ENCODE data around the gene RUNX2. TPM values are rescaled to one million over a fixed set of nuclear protein-coding genes. Genes with fewer than 3 reads are reported as not detected.
A peak's percentile ranks its signal among the peaks of the same experiment; 100 is the strongest.
"Not testable (repeated sequence)": the region's sequence is repeated elsewhere in the genome, so short reads cannot be mapped to it uniquely, and the experiment has no call there.

The RUNX2 gene
- total RNA-seq, 2 experiments from 2014 or later, result 33.4 to 34.9 TPM

DNA sequence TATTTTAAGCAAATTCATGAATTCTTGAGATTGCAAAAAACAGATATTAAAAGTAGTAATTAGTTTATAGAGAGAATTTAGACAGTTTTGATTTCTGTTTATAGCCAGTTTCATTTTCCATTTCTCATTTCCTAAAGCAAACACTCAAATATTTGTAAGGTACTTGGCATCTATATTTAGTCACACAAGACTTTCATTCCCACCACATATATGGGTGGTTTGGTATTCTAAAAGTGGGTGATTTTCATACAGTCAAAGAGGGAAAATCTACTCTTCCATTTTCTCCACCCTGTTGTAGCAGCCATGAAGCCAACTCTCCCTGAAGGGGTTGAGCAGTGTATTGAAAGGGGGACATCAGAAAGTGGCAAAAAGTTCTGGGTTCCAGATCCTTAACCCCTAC is 230.7 kb downstream of the RUNX2 start:
- H3K9me3 Mint-ChIP-seq, result no peaks in the 10 kb centered on the region
- DNase-seq, result no peak
- intact Hi-C loops (cut with micrococcal nuclease), result loop anchor here (1.0 to 2.0 kb wide), 5 partner anchors 25 to 365 kb away; no protein-coding TSS in a partner anchor
- H3K4me3 Mint-ChIP-seq, result peak overlapping the region; percentile 61
- CTCF ChIA-PET, result no interaction called here
- peak overlapping the region; percentile 81 for H3K27ac Mint-ChIP-seq
- POLR2A ChIA-PET, result no interaction called here
- H3K36me3 Mint-ChIP-seq, result peaks cover 20% of the 10 kb centered on the region
- H3K27me3 Mint-ChIP-seq, result no peaks in the 10 kb centered on the region
- H3K4me1 Mint-ChIP-seq (ENCODE audit: low read depth), result peaks cover 41% of the 10 kb centered on the region

- Mint-ChIP-seq H3K4me1 (ENCODE audit: low read depth) (peaks cover 37% of the 10 kb centered on the region), H3K27ac (peak overlapping the region; percentile 80), H3K36me3 (peaks cover 20% of the 10 kb centered on the region), H3K4me3 (peak overlapping the region; percentile 70)
- intact Hi-C loops (cut with micrococcal nuclease), result loop anchor here (1.0 kb wide), 1 partner anchor 149 kb away; no protein-coding TSS in a partner anchor
- H3K9me3 Mint-ChIP-seq, H3K27me3 Mint-ChIP-seq: not testable (repeated sequence)
- DNase-seq, result peak; percentile 44
- POLR2A ChIA-PET, result interaction anchor here (0.5 to 0.9 kb wide), 2 partner anchors 11 to 29 kb away, joined by 3 read pairs; no protein-coding TSS in a partner anchor
- CTCF ChIA-PET, result interaction anchor here (0.6 kb wide), 1 partner anchor 115 kb away, joined by 3 read pairs; no protein-coding TSS in a partner anchor
These were observed 232.2 kb downstream of the RUNX2 start for GRCh38 chr6:45560321-45560820.

- ChIA-PET CTCF (no interaction called here), POLR2A (no interaction called here)
- no peaks in the 10 kb centered on the region for H3K27me3 Mint-ChIP-seq
- peaks cover 32% of the 10 kb centered on the region for H3K4me1 Mint-ChIP-seq (ENCODE audit: low read depth)
- no peak overlapping the region for H3K4me3 Mint-ChIP-seq
- peaks cover 15% of the 10 kb centered on the region for H3K36me3 Mint-ChIP-seq
- no peak for DNase-seq
- no peak overlapping the region for H3K27ac Mint-ChIP-seq
- no peaks in the 10 kb centered on the region for H3K9me3 Mint-ChIP-seq
- intact Hi-C loops (cut with micrococcal nuclease), result no loop called here
These were observed 234.0 kb downstream of the RUNX2 start for GRCh38 chr6:45562171-45562570.

DNA sequence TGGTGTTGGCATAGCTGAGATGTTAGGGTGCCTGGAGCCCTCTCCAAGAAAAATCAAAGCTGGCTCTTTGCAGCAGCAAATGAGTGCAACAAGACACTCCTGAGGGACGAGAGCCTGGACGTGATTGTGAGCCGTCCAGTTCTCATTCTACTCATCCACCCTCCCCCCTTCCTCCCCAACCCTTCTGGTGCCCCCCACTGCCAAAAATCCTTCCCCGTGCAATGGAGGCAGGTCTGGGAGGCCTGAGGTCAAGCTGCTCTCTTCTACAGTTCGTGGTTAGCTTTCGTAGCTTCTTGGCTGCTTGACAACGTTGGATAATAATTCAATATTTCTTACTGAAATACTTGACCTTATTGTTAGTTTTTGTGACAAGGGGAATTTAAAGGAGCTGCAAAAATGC is 234.9 kb downstream of the RUNX2 start:
- intact Hi-C loops (cut with micrococcal nuclease), result no loop called here
- CTCF ChIA-PET, result no interaction called here

GRCh38 chr6:45563844-45564243 is 235.7 kb downstream of the RUNX2 start:
- POLR2A ChIA-PET, result no interaction called here
- DNase-seq, result no peak
- Mint-ChIP-seq H3K4me1 (ENCODE audit: low read depth) (peaks cover 23% of the 10 kb centered on the region), H3K27ac (no peak overlapping the region), H3K27me3 (no peaks in the 10 kb centered on the region), H3K36me3 (peaks cover 10% of the 10 kb centered on the region), H3K9me3 (no peaks in the 10 kb centered on the region), H3K4me3 (no peak overlapping the region)
- intact Hi-C loops (cut with micrococcal nuclease), result no loop called here
- CTCF ChIA-PET, result no interaction called here

More for the DNA sequence above, 234.9 kb downstream of the RUNX2 start:
- no peak for DNase-seq
- no peaks in the 10 kb centered on the region for H3K27me3 Mint-ChIP-seq
- no peak overlapping the region for H3K27ac Mint-ChIP-seq
- POLR2A ChIA-PET, result no interaction called here
- peaks cover 25% of the 10 kb centered on the region for H3K4me1 Mint-ChIP-seq (ENCODE audit: low read depth)
- no peaks in the 10 kb centered on the region for H3K9me3 Mint-ChIP-seq
- peaks cover 12% of the 10 kb centered on the region for H3K36me3 Mint-ChIP-seq
- no peak overlapping the region for H3K4me3 Mint-ChIP-seq

DNA sequence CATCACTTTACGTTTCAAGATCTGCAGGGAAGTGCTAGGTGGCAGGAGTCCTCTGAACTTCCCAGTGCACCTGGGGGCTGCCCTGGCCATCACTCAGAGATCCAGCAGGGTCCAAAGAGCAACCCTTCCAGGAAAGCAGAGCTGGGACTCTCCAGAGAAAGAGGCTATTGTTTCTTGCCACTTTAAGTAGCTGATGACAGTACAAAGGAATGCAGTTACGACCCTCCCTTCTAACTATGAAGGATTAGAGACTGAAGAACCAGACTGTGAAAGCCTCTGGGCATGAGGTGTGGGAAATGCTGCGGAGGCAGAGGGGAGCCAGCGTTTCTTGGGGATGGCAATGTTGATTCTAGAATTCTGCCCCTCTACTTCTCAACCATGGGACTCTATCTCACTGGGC is 238.8 kb downstream of the RUNX2 start:
- Mint-ChIP-seq H3K9me3 (no peaks in the 10 kb centered on the region), H3K4me1 (ENCODE audit: low read depth) (peaks cover 19% of the 10 kb centered on the region), H3K36me3 (peaks cover 2% of the 10 kb centered on the region), H3K27ac (no peak overlapping the region), H3K4me3 (no peak overlapping the region), H3K27me3 (no peaks in the 10 kb centered on the region)
- CTCF ChIA-PET, result no interaction called here
- intact Hi-C loops (cut with micrococcal nuclease), result no loop called here
- DNase-seq, result no peak
- POLR2A ChIA-PET, result no interaction called here

DNA sequence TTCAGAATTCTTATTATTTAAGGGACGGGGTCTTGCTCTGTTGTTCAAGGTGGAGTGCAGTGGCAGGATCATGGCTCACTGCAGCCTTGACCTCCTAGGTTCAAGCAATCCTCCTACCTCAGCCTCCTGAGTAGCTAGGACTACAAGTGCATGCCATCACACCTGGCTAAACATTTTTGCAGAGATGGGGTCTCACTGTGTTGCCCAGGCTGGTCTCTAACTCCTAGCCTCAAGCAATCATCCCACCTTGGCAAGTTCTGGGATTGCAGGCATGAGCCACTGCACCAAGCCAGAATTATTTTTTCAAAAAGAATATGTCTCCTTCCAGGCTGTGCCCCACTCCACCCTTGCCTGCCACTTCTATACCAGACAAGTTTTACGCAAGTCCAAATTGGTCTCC is 239.7 kb downstream of the RUNX2 start:
- ChIA-PET POLR2A (no interaction called here), CTCF (no interaction called here)
- no peak for DNase-seq
- Mint-ChIP-seq H3K4me1 (ENCODE audit: low read depth) (peaks cover 24% of the 10 kb centered on the region), H3K27ac (no peak overlapping the region), H3K36me3 (no peaks in the 10 kb centered on the region), H3K9me3 (no peaks in the 10 kb centered on the region), H3K4me3 (no peak overlapping the region), H3K27me3 (no peaks in the 10 kb centered on the region)
- intact Hi-C loops (cut with micrococcal nuclease), result no loop called here

- H3K27me3 Mint-ChIP-seq, result no peaks in the 10 kb centered on the region
- no peak overlapping the region for H3K4me3 Mint-ChIP-seq
- peaks cover 29% of the 10 kb centered on the region for H3K4me1 Mint-ChIP-seq (ENCODE audit: low read depth)
- no peaks in the 10 kb centered on the region for H3K36me3 Mint-ChIP-seq
- no peak for DNase-seq
- POLR2A ChIA-PET, result no interaction called here
- intact Hi-C loops (cut with micrococcal nuclease), result no loop called here
- H3K27ac Mint-ChIP-seq, result peak overlapping the region; percentile 19
- no peaks in the 10 kb centered on the region for H3K9me3 Mint-ChIP-seq
- CTCF ChIA-PET, result no interaction called here
These were observed 240.5 kb downstream of the RUNX2 start for GRCh38 chr6:45568626-45569025.

- POLR2A ChIA-PET, result interaction anchor here (1.1 kb wide), 1 partner anchor 15 kb away, joined by 3 read pairs; no protein-coding TSS in a partner anchor
- CTCF ChIA-PET, result no interaction called here
- no peaks in the 10 kb centered on the region for H3K36me3 Mint-ChIP-seq
- no peak overlapping the region for H3K4me3 Mint-ChIP-seq
- no peaks in the 10 kb centered on the region for H3K27me3 Mint-ChIP-seq
- DNase-seq, result no peak
- peak overlapping the region; percentile 19 for H3K27ac Mint-ChIP-seq
- intact Hi-C loops (cut with micrococcal nuclease), result no loop called here
- H3K4me1 Mint-ChIP-seq (ENCODE audit: low read depth), result peaks cover 29% of the 10 kb centered on the region
- H3K9me3 Mint-ChIP-seq, result no peaks in the 10 kb centered on the region
These were observed 241.2 kb downstream of the RUNX2 start for GRCh38 chr6:45569210-45569945.

- H3K27ac Mint-ChIP-seq, result peak overlapping the region; percentile 34
- peaks cover 29% of the 10 kb centered on the region for H3K4me1 Mint-ChIP-seq (ENCODE audit: low read depth)
- no peaks in the 10 kb centered on the region for H3K9me3 Mint-ChIP-seq
- no peaks in the 10 kb centered on the region for H3K36me3 Mint-ChIP-seq
- POLR2A ChIA-PET, result interaction anchor here (1.0 kb wide), 1 partner anchor 10 kb away, joined by 3 read pairs; no protein-coding TSS in a partner anchor
- no peaks in the 10 kb centered on the region for H3K27me3 Mint-ChIP-seq
- intact Hi-C loops (cut with micrococcal nuclease), result no loop called here
- DNase-seq, result peak; percentile 26
- CTCF ChIA-PET, result interaction anchor here (1.4 to 1.7 kb wide), 2 partner anchors 13 to 93 kb away, joined by 5 to 10 read pairs; no protein-coding TSS in a partner anchor
- no peak overlapping the region for H3K4me3 Mint-ChIP-seq
These were observed 243.0 kb downstream of the RUNX2 start for GRCh38 chr6:45571159-45571558.

DNA sequence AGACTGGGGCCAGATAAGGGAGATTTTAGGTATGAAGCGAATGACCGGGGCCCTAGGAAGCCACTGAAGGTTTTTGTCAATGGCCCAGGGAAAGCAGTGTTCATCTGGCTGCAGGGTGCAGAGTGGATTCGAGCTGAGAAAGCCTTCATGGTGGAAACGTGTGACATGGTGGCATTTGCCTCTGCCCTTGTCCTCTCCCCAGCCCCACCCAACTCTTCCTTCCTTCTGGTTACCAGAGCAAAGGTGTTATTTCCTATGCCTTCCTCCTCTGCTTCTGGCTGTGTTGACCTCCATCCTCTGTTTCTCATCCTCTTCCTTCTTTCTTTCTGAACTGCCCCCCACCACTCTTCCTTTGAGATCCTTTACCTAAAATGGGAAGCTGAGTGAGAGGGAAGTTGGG is 244.7 kb downstream of the RUNX2 start:
- DNase-seq, result no peak
- Mint-ChIP-seq H3K27me3 (no peaks in the 10 kb centered on the region), H3K36me3 (no peaks in the 10 kb centered on the region), H3K27ac (no peak overlapping the region), H3K4me1 (ENCODE audit: low read depth) (peaks cover 29% of the 10 kb centered on the region), H3K4me3 (no peak overlapping the region), H3K9me3 (no peaks in the 10 kb centered on the region)
- POLR2A ChIA-PET, result no interaction called here
- intact Hi-C loops (cut with micrococcal nuclease), result no loop called here
- CTCF ChIA-PET, result no interaction called here

- H3K36me3 Mint-ChIP-seq, result no peaks in the 10 kb centered on the region
- CTCF ChIA-PET, result no interaction called here
- H3K27me3 Mint-ChIP-seq, result no peaks in the 10 kb centered on the region
- intact Hi-C loops (cut with micrococcal nuclease), result no loop called here
- no peak for DNase-seq
- no peak overlapping the region for H3K27ac Mint-ChIP-seq
- H3K4me3 Mint-ChIP-seq, result no peak overlapping the region
- H3K4me1 Mint-ChIP-seq (ENCODE audit: low read depth), result peaks cover 23% of the 10 kb centered on the region
- POLR2A ChIA-PET, result no interaction called here
- H3K9me3 Mint-ChIP-seq, result no peaks in the 10 kb centered on the region
These were observed 245.9 kb downstream of the RUNX2 start for GRCh38 chr6:45574014-45574461.

DNA sequence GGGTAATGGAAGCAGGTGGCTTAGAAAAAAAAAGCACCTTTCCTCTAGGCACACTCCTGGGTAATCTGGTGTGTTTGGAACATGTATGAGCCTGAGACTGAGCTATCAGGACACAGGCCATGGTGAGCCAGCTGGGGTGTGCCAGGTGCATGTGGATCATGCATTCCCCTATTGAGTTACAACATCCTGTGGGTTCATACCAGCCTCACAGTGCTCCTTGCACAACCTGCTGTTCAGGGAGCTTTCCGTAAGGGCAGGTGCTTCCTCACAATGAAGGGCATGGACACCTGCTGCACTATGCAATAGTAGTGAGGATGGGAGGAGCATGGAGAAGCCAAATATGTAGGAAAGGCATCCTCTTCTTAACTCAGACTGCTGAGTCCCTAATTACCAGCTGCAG is 246.8 kb downstream of the RUNX2 start:
- H3K27ac Mint-ChIP-seq, result no peak overlapping the region
- H3K9me3 Mint-ChIP-seq, result no peaks in the 10 kb centered on the region
- H3K36me3 Mint-ChIP-seq, result no peaks in the 10 kb centered on the region
- DNase-seq, result no peak
- H3K4me1 Mint-ChIP-seq (ENCODE audit: low read depth), result peaks cover 18% of the 10 kb centered on the region
- no peaks in the 10 kb centered on the region for H3K27me3 Mint-ChIP-seq
- CTCF ChIA-PET, result interaction anchor here (1.2 kb wide), 1 partner anchor 115 kb away, joined by 3 read pairs; no protein-coding TSS in a partner anchor
- intact Hi-C loops (cut with micrococcal nuclease), result no loop called here
- POLR2A ChIA-PET, result interaction anchor here (0.5 kb wide), 1 partner anchor 348 kb away, joined by 3 read pairs; no protein-coding TSS in a partner anchor
- no peak overlapping the region for H3K4me3 Mint-ChIP-seq
